Hepatic stellate cell (primary cell): ENCODE measurements around the gene ZDHHC14.
"Not testable (repeated sequence)": the region's sequence is repeated elsewhere in the genome, so short reads cannot be mapped to it uniquely, and the experiment has no call there.

Source experiments
- DNase-seq: peaks from one replicate; pipeline ENCODE4 v3.0.0; 2011; ENCODE audit warnings: low spot score

The ZDHHC14 gene

GRCh38 chr6:157552820-157553485, 172.0 kb downstream of the ZDHHC14 start:
- DNase-seq, result no peak

GRCh38 chr6:157554747-157555146, 173.8 kb downstream of the ZDHHC14 start:
- DNase-seq, result no peak

- no peak for DNase-seq
Measured at GRCh38 chr6:157555455-157556143, 174.6 kb downstream of the ZDHHC14 start.

- no peak for DNase-seq
Measured at GRCh38 chr6:157556144-157556645, 175.2 kb downstream of the ZDHHC14 start.

- no peak for DNase-seq
Measured at GRCh38 chr6:157556671-157557430, 175.9 kb downstream of the ZDHHC14 start.

- no peak for DNase-seq
Measured at GRCh38 chr6:157557559-157557958, 176.6 kb downstream of the ZDHHC14 start.

- no peak for DNase-seq
Measured at GRCh38 chr6:157558049-157558448, 177.1 kb downstream of the ZDHHC14 start.

- DNase-seq, result no peak
Measured at GRCh38 chr6:157558487-157559200, 177.7 kb downstream of the ZDHHC14 start.

GRCh38 chr6:157559201-157559756, 178.3 kb downstream of the ZDHHC14 start:
- no peak for DNase-seq

- DNase-seq, result not testable (repeated sequence)
Measured at GRCh38 chr6:157560063-157560462, 179.1 kb downstream of the ZDHHC14 start.

- DNase-seq, result no peak
Measured at GRCh38 chr6:157560691-157561413, 179.9 kb downstream of the ZDHHC14 start.

GRCh38 chr6:157561414-157561790, 180.4 kb downstream of the ZDHHC14 start:
- DNase-seq, result no peak

GRCh38 chr6:157561929-157562810, 181.2 kb downstream of the ZDHHC14 start:
- no peak for DNase-seq

GRCh38 chr6:157562997-157563396, 182.0 kb downstream of the ZDHHC14 start:
- DNase-seq, result no peak

- no peak for DNase-seq
Measured at GRCh38 chr6:157563611-157564284, 182.8 kb downstream of the ZDHHC14 start.

GRCh38 chr6:157568702-157569101, 187.7 kb downstream of the ZDHHC14 start:
- no peak for DNase-seq

GRCh38 chr6:157569543-157569942, 188.6 kb downstream of the ZDHHC14 start:
- no peak for DNase-seq

GRCh38 chr6:157570104-157570503, 189.1 kb downstream of the ZDHHC14 start:
- DNase-seq, result no peak

- DNase-seq, result no peak
Measured at GRCh38 chr6:157570752-157571151, 189.8 kb downstream of the ZDHHC14 start.

GRCh38 chr6:157571269-157571668, 190.3 kb downstream of the ZDHHC14 start:
- DNase-seq, result no peak
